Stimulated activated CD4-positive, alpha-beta T cell treated with anti-CD3 and anti-CD28 coated beads, TNF-alpha, amount 100 ng/mL, for 48 hours (primary cell): ENCODE data around the gene SORL1.

Experiments used
- DNase-seq, 3 donors: peaks; one replicate each; pipeline ENCODE4 v3.0.0-alpha.2; 2020; ENCODE audit warnings: low read depth in 3 of 3

The SORL1 gene

GRCh38 chr11:121583825-121584224, 131.7 kb downstream of the SORL1 start:
- no peak for DNase-seq

DNA sequence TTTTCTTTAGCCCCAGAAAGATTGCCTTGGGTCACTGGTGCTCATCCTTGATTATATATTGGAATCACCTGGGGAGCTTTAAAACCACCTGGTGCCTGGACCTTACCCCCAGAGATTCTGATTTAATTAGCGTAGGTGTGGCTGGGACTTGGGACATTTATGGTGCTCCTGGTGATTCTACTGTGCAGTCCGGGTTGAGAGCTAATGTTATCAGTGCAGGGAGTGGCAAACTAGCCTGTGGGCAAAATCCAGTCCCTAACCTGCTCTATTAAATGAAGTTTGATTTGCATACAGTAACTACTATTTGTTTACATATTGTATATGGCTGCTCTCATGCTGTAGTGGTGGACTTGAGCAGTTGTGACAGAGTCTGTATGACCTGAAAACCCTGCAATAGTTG, 134.6 kb downstream of the SORL1 start:
- no peak for DNase-seq

DNA sequence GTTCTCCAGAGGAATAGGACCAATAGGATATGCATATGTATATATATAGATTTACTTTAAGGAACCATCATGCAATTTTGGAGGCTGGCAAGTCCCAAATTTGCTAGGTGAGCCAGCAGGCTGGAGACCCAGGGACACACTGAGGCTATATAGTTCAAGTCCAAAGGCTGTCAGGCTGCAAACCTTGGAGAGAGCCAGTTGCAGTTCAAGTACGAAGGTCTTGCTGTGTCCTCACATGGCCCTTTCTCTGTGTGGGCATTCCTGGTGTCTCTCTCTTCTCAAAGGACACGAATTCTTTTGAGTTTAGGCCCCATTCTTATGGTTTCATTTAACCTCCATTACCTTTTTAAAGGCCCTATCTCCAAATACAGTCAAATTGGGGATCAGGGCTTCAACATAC, 135.1 kb downstream of the SORL1 start:
- DNase-seq: no peak

- DNase-seq: no peak
Measured at GRCh38 chr11:121588747-121589146, 136.6 kb downstream of the SORL1 start.

GRCh38 chr11:121589946-121590537, 137.9 kb downstream of the SORL1 start:
- DNase-seq: no peak

- DNase-seq: no peak
Measured at GRCh38 chr11:121590772-121591404, 138.8 kb downstream of the SORL1 start.

- DNase-seq: peak; percentile 50 to 65 (median 63)
Measured at GRCh38 chr11:121591405-121592033, 139.4 kb downstream of the SORL1 start.

DNA sequence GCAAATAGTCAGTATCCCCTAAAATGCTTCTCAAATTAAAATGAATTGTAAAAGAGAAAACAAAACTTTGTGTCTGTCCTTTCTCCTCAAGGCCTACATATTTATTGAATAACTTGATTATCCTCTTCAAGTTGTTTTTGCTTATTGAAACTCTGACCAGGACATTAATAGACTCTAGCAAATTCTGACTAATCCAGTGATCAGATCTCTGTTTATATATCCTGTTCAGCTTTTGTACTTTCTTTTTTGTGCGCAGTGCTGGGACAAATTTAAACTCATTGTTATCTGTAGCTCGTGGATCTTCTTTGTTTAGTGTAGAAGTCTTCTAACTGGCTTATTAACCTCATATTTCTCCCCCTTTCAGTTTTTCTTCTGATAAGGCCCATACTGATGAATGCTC, 140.6 kb downstream of the SORL1 start:
- DNase-seq: no peak

- DNase-seq: no peak
Measured at GRCh38 chr11:121595717-121596161, 143.6 kb downstream of the SORL1 start.

- no peak for DNase-seq
Measured at GRCh38 chr11:121596195-121597155, 144.4 kb downstream of the SORL1 start.

- no peak for DNase-seq
Measured at GRCh38 chr11:121603316-121603715, 151.2 kb downstream of the SORL1 start.

GRCh38 chr11:121604152-121604551, 152.0 kb downstream of the SORL1 start:
- no peak for DNase-seq

DNA sequence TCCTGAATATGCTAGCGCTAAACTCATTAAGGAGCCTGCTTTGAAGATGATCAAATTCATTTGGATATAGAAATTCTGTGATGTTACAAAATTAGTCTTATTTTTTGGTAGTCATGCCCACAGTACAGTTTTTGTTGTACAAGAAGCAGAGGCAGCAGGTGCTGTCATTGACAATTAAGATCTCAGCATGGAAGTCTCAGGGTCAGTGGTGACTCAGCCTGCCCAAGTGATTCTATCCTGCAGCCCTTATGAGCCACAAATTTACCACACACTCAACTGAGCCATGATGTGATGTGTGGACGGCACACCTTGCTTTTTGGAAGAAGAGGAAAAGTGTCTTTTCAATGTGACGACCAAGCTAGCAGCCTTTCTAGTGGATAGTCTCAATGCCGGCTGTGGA, 154.2 kb downstream of the SORL1 start:
- DNase-seq: no peak

DNA sequence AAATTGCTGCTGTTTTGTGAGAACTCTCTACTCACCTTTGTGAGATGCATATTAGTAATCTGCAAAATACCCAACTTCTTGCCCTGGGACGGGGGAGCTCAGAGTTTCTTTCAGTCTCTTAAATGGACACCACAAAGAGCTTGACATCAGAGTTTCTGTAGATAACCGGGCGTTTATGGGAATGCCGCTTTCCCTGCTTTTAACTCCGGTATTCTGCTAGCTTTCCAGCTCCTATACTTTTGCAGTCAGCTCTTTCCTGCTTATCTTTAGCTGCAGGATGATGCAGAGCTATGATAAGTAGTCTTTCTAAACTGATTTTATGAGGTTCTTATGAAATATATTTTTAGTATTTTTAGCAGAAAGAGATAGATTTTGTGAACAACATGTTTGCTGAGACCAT, 155.2 kb downstream of the SORL1 start:
- no peak for DNase-seq

- no peak for DNase-seq
Measured at GRCh38 chr11:121608545-121609098, 156.5 kb downstream of the SORL1 start.

DNA sequence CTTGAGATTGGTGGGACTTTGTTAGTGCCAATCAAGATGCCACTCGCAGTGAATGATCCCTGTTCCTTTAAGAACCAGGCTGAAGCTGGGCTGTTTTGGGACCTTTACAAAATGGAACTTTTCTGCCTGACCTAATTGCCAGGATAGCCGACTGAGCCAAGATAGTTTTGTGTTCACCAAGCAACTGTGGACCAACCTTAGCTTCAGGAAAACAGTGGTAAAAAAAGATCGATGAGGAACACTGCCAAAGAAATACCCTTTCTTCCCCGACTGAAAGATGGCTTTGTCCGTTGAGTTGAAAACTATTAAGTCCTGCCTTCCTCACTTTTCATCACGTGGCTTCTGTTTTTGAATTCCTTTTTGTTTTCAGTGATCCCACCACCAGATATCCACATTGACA, 158.6 kb downstream of the SORL1 start:
- no peak for DNase-seq

- no peak for DNase-seq
Measured at GRCh38 chr11:121611242-121611641, 159.1 kb downstream of the SORL1 start.

DNA sequence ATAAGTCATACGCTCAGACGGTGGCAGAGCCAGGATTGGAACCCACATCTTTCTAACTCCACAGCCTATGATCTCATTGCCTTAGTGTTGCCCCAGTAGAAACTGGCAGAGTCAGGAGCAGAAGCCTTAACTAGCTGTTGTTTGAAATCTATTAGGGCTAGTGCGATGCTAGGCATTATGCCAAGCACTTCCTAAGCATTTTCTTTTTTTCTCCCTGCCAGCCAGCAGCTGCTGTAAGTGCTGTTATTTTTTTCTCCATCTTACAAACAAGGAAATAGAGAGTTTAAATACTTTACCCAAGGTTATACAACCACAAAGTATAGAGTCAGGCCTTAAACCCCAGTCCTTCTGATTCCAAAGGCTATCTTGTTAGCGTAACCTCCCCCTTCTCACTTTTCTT, 161.6 kb downstream of the SORL1 start:
- no peak for DNase-seq

DNA sequence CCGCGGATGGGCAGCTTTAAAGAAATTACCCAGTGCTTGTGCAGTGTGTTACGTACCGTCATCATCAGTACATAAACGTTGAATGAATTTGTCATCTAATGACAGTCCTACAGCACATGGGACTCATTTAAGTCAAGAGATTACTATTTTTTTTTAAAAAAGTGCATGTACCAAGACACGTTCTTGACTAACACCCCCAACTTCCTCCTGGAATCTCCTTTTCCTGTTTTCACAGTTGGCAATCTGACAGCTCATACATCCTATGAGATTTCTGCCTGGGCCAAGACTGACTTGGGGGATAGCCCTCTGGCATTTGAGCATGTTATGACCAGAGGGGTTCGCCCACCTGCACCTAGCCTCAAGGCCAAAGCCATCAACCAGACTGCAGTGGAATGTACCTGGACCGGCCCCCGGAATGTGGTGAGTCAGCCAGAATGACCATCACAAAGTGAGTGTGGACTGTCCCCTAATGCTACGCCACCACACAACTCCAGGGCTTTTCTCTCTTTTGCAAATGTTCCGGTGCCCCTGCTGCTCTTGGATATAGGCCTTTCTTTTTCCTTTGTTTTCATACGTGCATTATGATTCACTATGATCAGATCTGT, 162.6 kb downstream of the SORL1 start:
- DNase-seq: no peak

DNA sequence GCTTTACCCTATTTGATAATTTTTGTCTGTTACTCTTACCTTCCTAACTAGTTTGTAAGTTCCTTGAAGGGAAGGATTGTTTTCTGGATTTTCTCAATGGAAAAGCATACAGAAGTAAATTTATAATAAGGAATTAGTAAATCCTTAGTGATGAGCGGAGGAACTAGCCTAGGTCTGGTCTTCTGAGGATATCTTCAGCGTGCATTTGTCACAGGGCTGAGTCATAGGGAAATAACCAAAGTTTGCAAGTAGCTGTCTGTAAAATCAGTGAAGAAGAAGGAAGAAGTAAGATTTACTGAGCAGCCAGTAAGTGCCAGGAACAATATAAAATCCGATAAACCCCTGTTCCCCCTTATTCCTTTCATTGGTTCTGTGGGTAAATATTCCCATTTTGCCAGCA, 163.4 kb downstream of the SORL1 start:
- no peak for DNase-seq

- DNase-seq: no peak
Measured at GRCh38 chr11:121618516-121618915, 166.4 kb downstream of the SORL1 start.
